ENCODE measurements around the gene TTN. TPM values are rescaled to one million over a fixed set of nuclear protein-coding genes. Genes with fewer than 3 reads are reported as not detected.

The TTN gene
- total and polyA plus RNA-seq, 2 of the 4 experiments (the other 2 are of a cell fraction) = 0.02 to 0.18 TPM

- H3K18ac ChIP-seq (ENCODE audit: low read depth, low read length) = no peak overlapping the region
- DNase-seq (no peak), ATAC-seq (ENCODE audit: low read depth) (no peak)
- H2AFZ ChIP-seq (replicated peaks; ENCODE audit: low read length, poor library complexity) = no peak overlapping the region
- H3K9me3 ChIP-seq (ENCODE audit: control insufficient read depth, insufficient read depth, low read length) = no peaks in the 10 kb centered on the region
- no peak overlapping the region for H3K4me3 ChIP-seq (ENCODE audit: insufficient read depth, low read depth, low read length)
- H3K79me1 ChIP-seq (ENCODE audit: low read depth in 1 of 2, low read length in 2 of 2) = no peaks in the 10 kb centered on the region
- H3K9me1 ChIP-seq (ENCODE audit: insufficient read depth, low read length) = no peaks in the 10 kb centered on the region
- no peak overlapping the region for H4K8ac ChIP-seq (ENCODE audit: low read depth in 2 of 2, low read length in 2 of 2)
- no peak overlapping the region for H2AK5ac ChIP-seq (ENCODE audit: low read depth, low read length)
- H3K56ac ChIP-seq (ENCODE audit: extremely low read depth, insufficient read depth, low read length) = no peak overlapping the region
- no peak overlapping the region for H2BK5ac ChIP-seq (ENCODE audit: low read depth, low read length, poor library complexity, severe bottlenecking)
- H3K23ac ChIP-seq (ENCODE audit: low read depth, low read length) = no peak overlapping the region
- in situ Hi-C loops (cut with MboI; ENCODE audit: low sequenced_read_pairs) = no loop called here
- intact Hi-C loops (cut with micrococcal nuclease) = no loop called here
- H4K5ac ChIP-seq (ENCODE audit: low read depth, low read length) = no peak overlapping the region
- no peaks in the 10 kb centered on the region for H4K20me1 ChIP-seq (ENCODE audit: insufficient read depth, low read length)
- H2BK120ac ChIP-seq (ENCODE audit: low read depth, low read length) = no peak overlapping the region
- POLR2A ChIA-PET (ENCODE audit: unreplicated experiment) = no interaction called here
- H2AK9ac ChIP-seq (replicated peaks; ENCODE audit: low read depth, low read length, poor library complexity) = no peak overlapping the region
- no peak overlapping the region for H3K27ac ChIP-seq (ENCODE audit: insufficient read depth, low read length)
- CTCF ChIA-PET = interaction anchor here (0.7 to 2.8 kb wide), 3 partner anchors 9 to 89 kb away, joined by 3 to 10 read pairs (median 3); no protein-coding TSS in a partner anchor
- no peaks in the 10 kb centered on the region; the same call in 1 of the 2 replicates for H3K27me3 ChIP-seq (ENCODE audit: control insufficient read depth, insufficient read depth, low read length)
- H3K4me1 ChIP-seq (ENCODE audit: control insufficient read depth, insufficient read depth, low read length) = no peaks in the 10 kb centered on the region
- H3K14ac ChIP-seq (replicated peaks; ENCODE audit: low read depth, low read length) = no peak overlapping the region
- no peak overlapping the region for H3K4me2 ChIP-seq (ENCODE audit: low read depth, low read length)
- no peaks in the 10 kb centered on the region for H3K36me3 ChIP-seq (ENCODE audit: control insufficient read depth, insufficient read depth, low read length)
- H2BK15ac ChIP-seq (ENCODE audit: low read depth, low read length) = no peak overlapping the region
- H2BK20ac ChIP-seq (ENCODE audit: low read depth, low read length) = no peak overlapping the region
- no peak overlapping the region for H3K4ac ChIP-seq (ENCODE audit: low read depth, low read length)
- TF ChIP-seq MAZ (IDR thresholded peaks at IDR 0.05; ENCODE audit: borderline replicate concordance, low read depth, low read length) (no peak), POLR2A (IDR thresholded peaks at IDR 0.05; ENCODE audit: low read depth, low read length) (no peak), CEBPB (IDR thresholded peaks at IDR 0.05; ENCODE audit: low read depth, low read length) (no peak), RFX5 (IDR thresholded peaks at IDR 0.05; ENCODE audit: low read depth, low read length) (no peak), SMC3 (IDR thresholded peaks at IDR 0.05; ENCODE audit: low read depth, low read length) (no peak), FOS (IDR thresholded peaks at IDR 0.05; ENCODE audit: low read depth, low read length) (no peak), ELK1 (IDR thresholded peaks at IDR 0.05; ENCODE audit: borderline replicate concordance, low read depth, low read length) (no peak), MAFK (IDR thresholded peaks at IDR 0.05; ENCODE audit: low read depth, low read length) (no peak), USF2 (IDR thresholded peaks at IDR 0.05; ENCODE audit: low read depth, low read length) (no peak), CTCF (conservative IDR thresholded peaks at IDR 0.05; ENCODE audit: low read depth, low read length) (no peak), BHLHE40 (IDR thresholded peaks at IDR 0.05; ENCODE audit: low read depth, low read length) (no peak), RCOR1 (IDR thresholded peaks at IDR 0.05; ENCODE audit: insufficient replicate concordance, low read length) (no peak), RAD21 (IDR thresholded peaks at IDR 0.05; ENCODE audit: low read length) (no peak), NFE2L2 (IDR thresholded peaks at IDR 0.05; ENCODE audit: low read depth, low read length) (no peak), MXI1 (IDR thresholded peaks at IDR 0.05; ENCODE audit: borderline replicate concordance, low read depth, low read length) (no peak), CHD1 (IDR thresholded peaks at IDR 0.05; ENCODE audit: low read depth, low read length) (no peak)
- WGBS, 2 experiments (ENCODE audit: extremely low coverage in 2 of 2, insufficient read length in 1 of 2) = 56% methylated on average over 2 of the region's 9 CpGs; no CpG with 5 or more reads in 1 of the 2 experiments
- no TSS peak for BruUV-seq (replicated peaks)
- H4K91ac ChIP-seq (ENCODE audit: insufficient read depth, low read depth, low read length) = no peak overlapping the region
- dilution Hi-C loops (cut with HindIII; ENCODE audit: low sequenced_read_pairs, unreplicated experiment) = no loop called here
- H3K9ac ChIP-seq (ENCODE audit: low read depth, low read length) = no peak overlapping the region
Measured at GRCh38 chr2:178718988-178719387, 88.2 kb downstream of the TTN start.

All from IMR-90 (cell line).